GM12878 (cell line): ENCODE results near the gene RNF13. TPM values are rescaled to one million over a fixed set of nuclear protein-coding genes. Genes with fewer than 3 reads are reported as not detected.

Source experiments
- ATAC-seq: fragments of 200-7000 bp; cut with Tn5 transposase; 3 replicates; pipeline ENCODE4 v1.9.1; 2020; ENCODE audit warnings: mild to moderate bottlenecking, moderate library complexity
- BruUV-seq: library from RNA; stranded (reverse); fragments of 400-500 nt; replicated peaks from 2 replicates; lab custom pipeline; 2021; lab: Mats Ljungman, UMichigan
- CTCF ChIA-PET: fragments of 300-600 bp; sonication (Branson Sonifier 250); formaldehyde crosslinking; extraction: SDS; loops from one replicate; lab custom pipeline; 2021; ENCODE audit warnings: inconsistent platforms; lab: Yijun Ruan, JAX
- POLR2A ChIA-PET: fragments of 350-600 bp; formaldehyde crosslinking; extraction: SDS; loops from one replicate; lab custom pipeline; 2021; ENCODE audit warnings: inconsistent platforms; lab: Charles Lee
- RAD21 ChIA-PET: fragments of 300-600 bp; sonication (Branson Sonifier 250); formaldehyde crosslinking; loops from one replicate; lab custom pipeline; 2023; ENCODE audit warnings: antibody characterized with exemption; ENCODE audit not compliant: unreplicated experiment; lab: Charles Lee
- SMC1A ChIA-PET: fragments of 300-600 bp; sonication (Branson Sonifier 250); formaldehyde crosslinking; loops from one replicate; lab custom pipeline; 2023; ENCODE audit not compliant: unreplicated experiment, uncharacterized antibody; lab: Charles Lee
- DNase-seq: peaks from one replicate; pipeline ENCODE4 v3.0.0-alpha.2; 2011; ENCODE audit warnings: low read depth, low spot score
- FAIRE-seq: peaks from 3 replicates; lab custom pipeline; 2011; peaks lifted over from hg19 to GRCh38; lab: Jason Lieb, UNC
- H2AFZ ChIP-seq: 2 replicates; pipeline ENCODE4 v1.6.0; 2011; ENCODE audit warnings: low read depth, low read length, control low read depth; ENCODE audit not compliant: control insufficient read depth
- H3K27ac ChIP-seq: 2 replicates; pipeline ENCODE4 v1.5.1; 2011; ENCODE audit warnings: control low read depth; ENCODE audit not compliant: control insufficient read depth, insufficient read depth
- H3K27me3 ChIP-seq, 2 experiments: replicated peaks in 1 of 2; 2 replicates each; pipeline versions ENCODE4 v1.6.0 to v1.6.1; 2011; ENCODE audit warnings: low read length in 1 of 2; ENCODE audit not compliant: control insufficient read depth in 2 of 2, insufficient read depth in 2 of 2
- H3K36me3 ChIP-seq, 2 experiments: 2 replicates each; pipeline ENCODE4 v1.5.1; 2011; ENCODE audit warnings: low read length in 1 of 2; ENCODE audit not compliant: control insufficient read depth in 2 of 2, insufficient read depth in 2 of 2
- H3K4me1 ChIP-seq: 2 replicates; pipeline ENCODE4 v1.6.1; 2011; ENCODE audit warnings: mild to moderate bottlenecking, low read length, moderate library complexity, mixed read lengths; ENCODE audit not compliant: control insufficient read depth, insufficient read depth
- H3K4me2 ChIP-seq: 2 replicates; pipeline ENCODE4 v1.6.0; 2011; ENCODE audit warnings: control low read depth; ENCODE audit not compliant: control insufficient read depth, insufficient read depth
- H3K4me3 ChIP-seq: fragments of 200-600 bp; sonication (generic); 2 replicates; pipeline ENCODE4 v1.5.1; 2016
- H3K79me2 ChIP-seq: 2 replicates; pipeline ENCODE4 v1.6.0; 2011; ENCODE audit warnings: low read length; ENCODE audit not compliant: control insufficient read depth, insufficient read depth
- H3K9ac ChIP-seq: 2 replicates; pipeline ENCODE4 v1.8.0; 2011; ENCODE audit warnings: low read length, control low read depth, mixed read lengths; ENCODE audit not compliant: control insufficient read depth, insufficient read depth
- H3K9me3 ChIP-seq: replicated peaks from 3 replicates; pipeline ENCODE4 v1.5.1; 2011; ENCODE audit warnings: mild to moderate bottlenecking, low read length; ENCODE audit not compliant: control insufficient read depth, insufficient read depth
- H4K20me1 ChIP-seq: 2 replicates; pipeline ENCODE4 v1.6.0; 2011; ENCODE audit not compliant: control insufficient read depth, insufficient read depth
- ASH2L ChIP-seq: fragments of 300-600, 200-600 bp; sonication (generic); IDR thresholded peaks from 2 replicates; pipeline ENCODE4 v1.6.1; 2017; ENCODE audit warnings: low read depth, mild to moderate bottlenecking, borderline replicate concordance
- BCL11A ChIP-seq: IDR thresholded peaks from 2 replicates; pipeline ENCODE4 v1.6.1; 2011; ENCODE audit warnings: low read depth, low read length
- BMI1 ChIP-seq: fragments of 450-650 bp; IDR thresholded peaks from 2 replicates; pipeline ENCODE4 v1.6.1; 2016; ENCODE audit warnings: mild to moderate bottlenecking, moderate library complexity, borderline replicate concordance
- CHD4 ChIP-seq: fragments of 200-600 bp; sonication (generic); IDR thresholded peaks from 2 replicates; pipeline ENCODE4 v1.6.1; 2016; ENCODE audit warnings: mild to moderate bottlenecking
- GATAD2B ChIP-seq: fragments of 450-650 bp; conservative IDR thresholded peaks from 2 replicates; pipeline ENCODE4 v1.6.1; 2017; ENCODE audit warnings: low read depth, mild to moderate bottlenecking, moderate library complexity
- KDM1A ChIP-seq: fragments of 200-600 bp; sonication (generic); IDR thresholded peaks from 2 replicates; pipeline ENCODE4 v1.6.1; 2016; ENCODE audit warnings: borderline replicate concordance
- LARP7 ChIP-seq: fragments of 450-650 bp; IDR thresholded peaks from 2 replicates; pipeline ENCODE4 v1.6.1; 2017; ENCODE audit warnings: mild to moderate bottlenecking
- POLR2A ChIP-seq: IDR thresholded peaks from 2 replicates; pipeline ENCODE4 v1.6.1; 2011; ENCODE audit warnings: low read depth, mild to moderate bottlenecking, low read length
- RBBP5 ChIP-seq: fragments of 200-600 bp; sonication (generic); conservative IDR thresholded peaks from 2 replicates; pipeline ENCODE4 v1.6.1; 2016
- RELA ChIP-seq: fragments of 450-650 bp; IDR thresholded peaks from 2 replicates; pipeline ENCODE4 v1.8.0; 2014; ENCODE audit warnings: borderline replicate concordance; ENCODE audit not compliant: partially characterized antibody
- RELB ChIP-seq: fragments of 450-650 bp; IDR thresholded peaks from 2 replicates; pipeline ENCODE4 v1.6.1; 2017; ENCODE audit warnings: low read depth, mild to moderate bottlenecking, moderate library complexity
- SREBF2 ChIP-seq: IDR thresholded peaks from 2 replicates; pipeline ENCODE4 v1.6.1; 2012; ENCODE audit warnings: mild to moderate bottlenecking, low read length
- ZNF384 ChIP-seq: IDR thresholded peaks from 2 replicates; pipeline ENCODE4 v1.6.1; 2012; ENCODE audit warnings: low read depth, mild to moderate bottlenecking, low read length, improper control_type of control experiment, borderline replicate concordance
- ZNF687 ChIP-seq: fragments of 450-650 bp; IDR thresholded peaks from 2 replicates; pipeline ENCODE4 v1.6.1; 2017; ENCODE audit warnings: mild to moderate bottlenecking, moderate library complexity
- WGBS: methylation state at CpG from one replicate; pipeline ENCODE4 v1.1.6; 2016; ENCODE audit warnings: low lambda C conversion rate; ENCODE audit not compliant: insufficient replicate concordance, insufficient coverage; ENCODE audit errors: missing lambda C conversion rate; 5-methylcytosine and 5-hydroxymethylcytosine counted together
- in situ Hi-C: fragments of 300-500 bp; cut with MboI; formaldehyde crosslinking; loops from 9 replicates; pipeline ENCODE4 v1.14.3; 2018; ENCODE audit warnings: mixed read lengths
- intact Hi-C: fragments of 100-400 bp; cut with micrococcal nuclease; formaldehyde crosslinking; loops from one replicate; pipeline ENCODE4 v1.14.2; 2022; ENCODE audit not compliant: unreplicated experiment
- polyA plus RNA-seq, 11 experiments: library from polyadenylated mRNA; depleted of rRNA in 4 of 11; unstranded in 6 of 11; stranded (reverse) in 5 of 11; fragments of >200 nt; fragmentation: Nextera tagmentation in 4 of 11; fragmentation: Illumina TruSeq in 1 of 11; extraction: Ambion mirVana in 4 of 11; extraction: Trizol in 1 of 11; gene quantifications; 1 replicate in 1 of 11; 2 replicates in 10 of 11; pipeline versions ENCODE4 v1.2.1 to v1.2.3, GENCODE V29; 2011 to 2016; ENCODE audit warnings: inconsistent platforms in 2 of 11, missing spikeins in 2 of 11, low read depth in 1 of 11
- total RNA-seq, 4 experiments: library from RNA; depleted of rRNA in 3 of 4; stranded (reverse); fragments of >200 nt in 3 of 4; fragmentation: Illumina TruSeq in 1 of 4; extraction: Trizol in 1 of 4; gene quantifications; 2 replicates each; pipeline versions ENCODE4 v1.2.1 to v1.2.3, GENCODE V29; 2013 to 2021
- TF ChIP-seq, protein P1 (sequence below): IDR thresholded peaks from 2 replicates; pipeline ENCODE4 v1.6.1; 2012; ENCODE audit warnings: low read depth, low read length, improper control_type of control experiment

RNF13 gene
- total and polyA plus RNA-seq, 10 of the 15 experiments (the other 5 are each of a cell fraction or from before 2014, with no cell fraction given) = 18.9 to 73.4 (median 36.7) TPM

DNA sequence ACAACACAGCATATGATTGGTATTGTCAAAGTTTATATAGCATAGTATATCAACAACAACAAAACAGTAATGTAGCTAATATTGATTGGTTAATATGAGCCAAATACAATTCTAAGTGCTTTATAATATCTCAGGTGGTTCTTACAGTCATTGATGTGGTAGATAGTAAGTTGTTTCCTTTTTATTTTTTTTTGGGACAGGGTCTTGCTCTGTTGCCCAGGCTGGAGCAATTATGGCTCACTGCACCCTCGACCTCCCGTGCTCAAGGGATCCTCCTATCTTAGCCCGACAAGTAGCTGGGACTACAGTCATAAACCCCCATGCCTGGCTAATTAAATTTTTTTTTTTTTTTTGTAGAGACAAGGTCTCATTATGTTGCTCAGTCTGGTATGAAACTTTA, 2.7 kb downstream of the RNF13 start (continued):
- TF ChIP-seq RELB (no peak), GATAD2B (no peak)

DNA sequence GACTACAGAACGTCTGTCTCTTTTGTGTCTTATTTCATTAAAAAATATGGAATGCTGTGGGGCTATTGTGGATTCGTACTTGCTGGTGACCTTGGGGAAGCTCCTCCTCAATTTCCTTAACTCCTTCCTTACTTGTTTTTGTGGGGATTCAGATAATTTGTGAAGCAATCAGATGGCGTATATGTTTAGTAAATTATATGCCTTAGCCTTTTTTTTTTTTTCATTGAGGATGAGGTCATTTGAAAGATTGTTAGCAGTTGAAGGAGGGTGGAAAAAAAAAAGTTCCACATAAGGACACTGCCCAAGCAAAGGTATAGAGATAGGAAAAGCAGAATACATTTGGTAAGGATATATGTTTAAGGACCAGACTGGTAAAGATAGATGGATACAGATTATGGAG, 3.3 kb downstream of the RNF13 start:
- in situ Hi-C loops (no loop called here), intact Hi-C loops (no loop called here)
- Histone ChIP-seq H3K9me3 (no peaks in the 10 kb centered on the region; the same call in 1 of the 3 replicates), H3K27ac (no peak overlapping the region), H3K4me3 (no peak overlapping the region), H2AFZ (no peak overlapping the region), H3K4me1 (no peaks in the 10 kb centered on the region), H3K9ac (no peak overlapping the region), H3K4me2 (peak overlapping the region; percentile 23; the same call in 1 of the 2 replicates), H3K36me3 (no peaks in the 10 kb centered on the region), H3K79me2 (peaks cover 72% of the 10 kb centered on the region), H4K20me1 (no peaks in the 10 kb centered on the region), H3K27me3 (no peaks in the 10 kb centered on the region)
- WGBS = 78% methylated on average over 3 of the region's 3 CpGs
- CTCF ChIA-PET = interaction anchor here (2.8 kb wide), 1 partner anchor 8 kb away, joined by 22 read pairs; no protein-coding TSS in a partner anchor
- RAD21 ChIA-PET = no interaction called here
- SMC1A ChIA-PET = interaction anchor here (2.9 kb wide), 1 partner anchor 10 kb away, joined by 7 read pairs; no protein-coding TSS in a partner anchor
- no TSS peak for BruUV-seq
- no peak for TF ChIP-seq POLR2A
- no peak for TF ChIP-seq BMI1
- TF ChIP-seq ZNF687 = no peak
- TF ChIP-seq RELA = no peak
- TF ChIP-seq KDM1A = no peak
- no peak for TF ChIP-seq ASH2L
- TF ChIP-seq LARP7 = no peak
- TF ChIP-seq, protein P1, sequence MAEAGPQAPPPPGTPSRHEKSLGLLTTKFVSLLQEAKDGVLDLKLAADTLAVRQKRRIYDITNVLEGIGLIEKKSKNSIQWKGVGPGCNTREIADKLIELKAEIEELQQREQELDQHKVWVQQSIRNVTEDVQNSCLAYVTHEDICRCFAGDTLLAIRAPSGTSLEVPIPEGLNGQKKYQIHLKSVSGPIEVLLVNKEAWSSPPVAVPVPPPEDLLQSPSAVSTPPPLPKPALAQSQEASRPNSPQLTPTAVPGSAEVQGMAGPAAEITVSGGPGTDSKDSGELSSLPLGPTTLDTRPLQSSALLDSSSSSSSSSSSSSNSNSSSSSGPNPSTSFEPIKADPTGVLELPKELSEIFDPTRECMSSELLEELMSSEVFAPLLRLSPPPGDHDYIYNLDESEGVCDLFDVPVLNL = no peak
- no peak for TF ChIP-seq BCL11A
- TF ChIP-seq CHD4 = no peak
- no peak for TF ChIP-seq RBBP5
- TF ChIP-seq ZNF384 = no peak
- no peak for TF ChIP-seq SREBF2
- DNase-seq (no peak), ATAC-seq (no peak), FAIRE-seq (no peak)
- POLR2A ChIA-PET = interaction anchor here (0.6 to 1.4 kb wide), 2 partner anchors 10 to 28 kb away, joined by 3 read pairs; no protein-coding TSS in a partner anchor
